Nephron progenitor cell (in vitro differentiated cells): ENCODE data around the gene GAD2.

Experiments used
- DNase-seq: peaks from one replicate; pipeline ENCODE4 v3.0.0; 2021
- H3K27ac Mint-ChIP-seq: 2 replicates; pipeline ENCODE4 v1.8.0; 2021; ENCODE audit warnings: mild to moderate bottlenecking, moderate library complexity, mixed read lengths
- H3K27me3 Mint-ChIP-seq: 2 replicates; pipeline ENCODE4 v1.8.0; 2021; ENCODE audit warnings: mild to moderate bottlenecking, low read depth, mixed read lengths; ENCODE audit not compliant: poor library complexity
- H3K36me3 Mint-ChIP-seq: 2 replicates; pipeline ENCODE4 v1.8.0; 2021; ENCODE audit warnings: low read depth, mixed read lengths
- H3K4me1 Mint-ChIP-seq: 2 replicates; pipeline ENCODE4 v1.8.0; 2021; ENCODE audit warnings: mixed read lengths
- H3K4me3 Mint-ChIP-seq: 2 replicates; pipeline ENCODE4 v1.8.0; 2021; ENCODE audit warnings: mild to moderate bottlenecking, moderate library complexity, mixed read lengths
- H3K9me3 Mint-ChIP-seq: 2 replicates; pipeline ENCODE4 v1.8.0; 2021; ENCODE audit warnings: mild to moderate bottlenecking, moderate library complexity, mixed read lengths
- TF ChIP-seq, protein P1 (sequence below): fragments of 200-600 bp; sonication (generic); IDR thresholded peaks from 2 replicates; pipeline ENCODE4 v1.5.0; 2021; ENCODE audit warnings: antibody characterized with exemption

The GAD2 gene

DNA sequence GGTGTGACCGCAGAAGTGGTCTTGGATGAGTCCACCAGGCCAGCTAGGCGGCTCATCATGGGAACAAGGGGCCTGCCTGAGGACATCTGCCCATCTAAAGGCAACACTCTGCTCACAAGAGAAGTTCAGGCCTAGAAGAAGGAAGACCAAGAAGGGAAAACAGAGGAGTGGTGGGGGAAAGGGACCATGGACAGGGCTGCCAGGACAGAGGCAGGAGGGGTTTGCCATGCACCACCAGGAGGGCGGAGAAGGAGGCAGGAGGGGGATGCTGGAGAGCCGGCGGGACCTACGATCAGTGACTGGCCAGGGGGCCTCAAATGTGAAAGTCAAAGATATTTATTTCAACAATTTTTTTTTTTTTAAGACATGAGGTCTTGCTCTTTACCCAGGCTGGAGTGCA, 33.1 kb downstream of the GAD2 start:
- DNase-seq, result no peak
- Mint-ChIP-seq H3K27ac (no peak overlapping the region), H3K4me3 (no peak overlapping the region), H3K36me3 (no peaks in the 10 kb centered on the region), H3K9me3 (peaks cover 8% of the 10 kb centered on the region), H3K27me3 (no peaks in the 10 kb centered on the region), H3K4me1 (peaks cover 21% of the 10 kb centered on the region)
- TF ChIP-seq, protein P1, sequence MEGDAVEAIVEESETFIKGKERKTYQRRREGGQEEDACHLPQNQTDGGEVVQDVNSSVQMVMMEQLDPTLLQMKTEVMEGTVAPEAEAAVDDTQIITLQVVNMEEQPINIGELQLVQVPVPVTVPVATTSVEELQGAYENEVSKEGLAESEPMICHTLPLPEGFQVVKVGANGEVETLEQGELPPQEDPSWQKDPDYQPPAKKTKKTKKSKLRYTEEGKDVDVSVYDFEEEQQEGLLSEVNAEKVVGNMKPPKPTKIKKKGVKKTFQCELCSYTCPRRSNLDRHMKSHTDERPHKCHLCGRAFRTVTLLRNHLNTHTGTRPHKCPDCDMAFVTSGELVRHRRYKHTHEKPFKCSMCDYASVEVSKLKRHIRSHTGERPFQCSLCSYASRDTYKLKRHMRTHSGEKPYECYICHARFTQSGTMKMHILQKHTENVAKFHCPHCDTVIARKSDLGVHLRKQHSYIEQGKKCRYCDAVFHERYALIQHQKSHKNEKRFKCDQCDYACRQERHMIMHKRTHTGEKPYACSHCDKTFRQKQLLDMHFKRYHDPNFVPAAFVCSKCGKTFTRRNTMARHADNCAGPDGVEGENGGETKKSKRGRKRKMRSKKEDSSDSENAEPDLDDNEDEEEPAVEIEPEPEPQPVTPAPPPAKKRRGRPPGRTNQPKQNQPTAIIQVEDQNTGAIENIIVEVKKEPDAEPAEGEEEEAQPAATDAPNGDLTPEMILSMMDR, result no peak

DNA sequence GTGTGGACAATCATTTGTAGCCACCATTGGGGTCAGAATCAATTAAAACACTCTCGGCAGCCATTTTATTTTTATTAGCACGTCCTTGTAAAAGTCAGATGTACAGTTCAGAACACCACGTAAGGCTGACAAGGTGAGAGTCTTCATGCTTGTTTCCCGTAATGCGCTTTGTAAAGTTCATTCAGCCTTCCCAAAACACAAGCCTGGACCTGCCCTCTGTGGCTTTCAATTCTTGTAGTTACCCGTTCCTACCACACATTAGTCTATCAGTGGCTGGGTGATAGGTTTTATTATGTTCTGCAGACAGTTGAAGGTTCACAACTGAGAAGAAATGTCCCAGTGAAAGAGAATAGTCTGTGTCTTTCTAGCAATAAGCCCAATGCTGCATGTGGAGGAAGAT, 35.4 kb downstream of the GAD2 start:
- no peak for DNase-seq
- Mint-ChIP-seq H3K27ac (no peak overlapping the region), H3K4me3 (no peak overlapping the region), H3K4me1 (peaks cover 11% of the 10 kb centered on the region), H3K27me3 (peaks cover 2% of the 10 kb centered on the region), H3K9me3 (peaks cover 8% of the 10 kb centered on the region), H3K36me3 (no peaks in the 10 kb centered on the region)
- TF ChIP-seq, protein P1, result no peak

DNA sequence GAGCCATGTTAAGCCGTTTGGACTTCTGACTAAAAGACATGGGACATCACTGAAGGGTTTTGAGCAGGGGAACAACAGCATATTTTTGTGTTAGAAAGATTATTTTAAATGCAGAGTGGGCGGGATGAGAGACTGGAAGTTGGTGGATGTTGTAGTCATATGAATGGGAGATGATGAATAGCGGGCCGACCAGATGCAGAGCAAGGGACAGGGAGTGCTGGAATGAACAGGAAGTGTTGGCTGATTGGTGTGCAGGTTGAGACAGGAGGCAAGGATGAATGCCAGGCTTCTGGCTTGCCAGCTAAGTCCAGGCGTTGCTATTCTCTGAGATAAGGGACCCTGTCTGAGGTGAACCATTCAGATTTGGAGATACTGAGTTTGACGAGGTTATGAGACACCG, 38.0 kb downstream of the GAD2 start:
- peaks cover 10% of the 10 kb centered on the region for H3K27me3 Mint-ChIP-seq
- H3K9me3 Mint-ChIP-seq, result peaks cover 8% of the 10 kb centered on the region
- no peak overlapping the region for H3K27ac Mint-ChIP-seq
- TF ChIP-seq, protein P1, result no peak
- no peaks in the 10 kb centered on the region for H3K36me3 Mint-ChIP-seq
- no peak overlapping the region for H3K4me3 Mint-ChIP-seq
- no peaks in the 10 kb centered on the region for H3K4me1 Mint-ChIP-seq
- no peak for DNase-seq

DNA sequence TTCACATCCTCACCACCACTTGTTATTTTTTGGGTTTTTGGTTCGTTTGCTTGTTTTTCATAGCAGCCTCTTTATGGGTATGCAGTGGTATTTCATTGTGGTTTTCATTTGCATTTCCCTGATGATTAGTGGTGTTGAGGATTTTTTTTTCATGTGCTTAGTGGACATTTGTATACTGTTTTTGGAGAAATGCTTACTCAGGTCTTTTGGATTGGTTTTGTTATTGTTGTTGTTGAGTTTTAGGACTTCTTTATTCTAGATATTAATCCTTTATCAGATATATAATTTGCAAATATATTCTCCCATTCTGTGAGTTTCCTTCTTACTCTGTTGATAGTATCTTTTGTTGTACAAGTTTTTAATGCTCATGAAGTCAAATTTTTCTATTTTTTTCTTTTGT, 42.8 kb downstream of the GAD2 start:
- Mint-ChIP-seq H3K36me3 (no peaks in the 10 kb centered on the region), H3K4me3 (no peak overlapping the region), H3K27me3 (peaks cover 10% of the 10 kb centered on the region), H3K27ac (no peak overlapping the region), H3K4me1 (no peaks in the 10 kb centered on the region), H3K9me3 (no peaks in the 10 kb centered on the region)
- no peak for DNase-seq
- TF ChIP-seq, protein P1, result no peak

DNA sequence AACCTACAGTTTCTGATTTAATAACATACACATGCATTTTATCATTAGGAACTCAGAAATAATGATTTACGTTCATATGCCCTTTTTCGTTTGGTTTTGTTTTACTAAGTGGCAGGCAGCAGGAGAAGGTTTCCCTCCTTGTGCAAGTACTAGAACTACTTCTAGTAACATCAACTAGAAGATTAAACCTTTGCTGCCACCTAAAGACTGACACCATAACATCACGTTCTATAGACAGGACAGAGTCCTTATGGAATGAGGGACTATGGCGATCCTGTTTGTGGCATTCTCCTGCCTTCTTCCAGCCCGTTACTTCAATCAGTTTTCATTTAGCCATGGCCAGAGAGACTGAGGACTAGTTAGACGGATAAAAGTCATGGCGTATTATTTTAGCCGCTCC, 53.2 kb downstream of the GAD2 start:
- peaks cover 10% of the 10 kb centered on the region for H3K4me1 Mint-ChIP-seq
- no peaks in the 10 kb centered on the region for H3K9me3 Mint-ChIP-seq
- TF ChIP-seq, protein P1, result peak; percentile 35
- H3K4me3 Mint-ChIP-seq, result no peak overlapping the region
- no peak overlapping the region for H3K27ac Mint-ChIP-seq
- no peaks in the 10 kb centered on the region for H3K36me3 Mint-ChIP-seq
- DNase-seq, result peak; percentile 18
- peaks cover 11% of the 10 kb centered on the region for H3K27me3 Mint-ChIP-seq

DNA sequence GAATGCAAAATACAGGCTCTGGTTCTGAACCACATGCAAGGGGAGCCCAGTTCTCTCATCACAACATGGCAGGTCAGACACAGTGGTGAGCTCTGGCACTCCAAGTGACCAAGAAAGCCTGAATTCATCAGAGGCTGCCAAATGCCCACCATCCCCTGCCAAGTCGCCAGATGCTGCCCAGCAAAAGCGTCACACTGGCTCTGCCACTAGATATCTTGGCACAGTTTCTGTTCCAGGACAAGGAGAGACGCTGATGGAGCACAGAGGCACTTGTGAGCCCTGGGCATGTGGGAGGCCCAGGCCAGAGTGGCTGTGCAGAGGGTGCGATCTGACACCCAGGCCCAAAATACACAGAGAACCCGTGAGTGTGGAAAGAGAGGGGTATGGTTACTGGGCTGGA, 57.8 kb downstream of the GAD2 start:
- peaks cover 25% of the 10 kb centered on the region for H3K4me1 Mint-ChIP-seq
- H3K4me3 Mint-ChIP-seq, result no peak overlapping the region
- H3K27ac Mint-ChIP-seq, result no peak overlapping the region
- DNase-seq, result no peak
- H3K27me3 Mint-ChIP-seq, result peaks cover 11% of the 10 kb centered on the region
- TF ChIP-seq, protein P1, result no peak
- no peaks in the 10 kb centered on the region for H3K9me3 Mint-ChIP-seq
- no peaks in the 10 kb centered on the region for H3K36me3 Mint-ChIP-seq
